ENCODE results near the gene ZNF772. TPM values are rescaled to one million over a fixed set of nuclear protein-coding genes. Genes with fewer than 3 reads are reported as not detected.
"Not testable (repeated sequence)": the region's sequence is repeated elsewhere in the genome, so short reads cannot be mapped to it uniquely, and the experiment has no call there.

Gene ZNF772
- total RNA-seq = 73.9 TPM

DNA sequence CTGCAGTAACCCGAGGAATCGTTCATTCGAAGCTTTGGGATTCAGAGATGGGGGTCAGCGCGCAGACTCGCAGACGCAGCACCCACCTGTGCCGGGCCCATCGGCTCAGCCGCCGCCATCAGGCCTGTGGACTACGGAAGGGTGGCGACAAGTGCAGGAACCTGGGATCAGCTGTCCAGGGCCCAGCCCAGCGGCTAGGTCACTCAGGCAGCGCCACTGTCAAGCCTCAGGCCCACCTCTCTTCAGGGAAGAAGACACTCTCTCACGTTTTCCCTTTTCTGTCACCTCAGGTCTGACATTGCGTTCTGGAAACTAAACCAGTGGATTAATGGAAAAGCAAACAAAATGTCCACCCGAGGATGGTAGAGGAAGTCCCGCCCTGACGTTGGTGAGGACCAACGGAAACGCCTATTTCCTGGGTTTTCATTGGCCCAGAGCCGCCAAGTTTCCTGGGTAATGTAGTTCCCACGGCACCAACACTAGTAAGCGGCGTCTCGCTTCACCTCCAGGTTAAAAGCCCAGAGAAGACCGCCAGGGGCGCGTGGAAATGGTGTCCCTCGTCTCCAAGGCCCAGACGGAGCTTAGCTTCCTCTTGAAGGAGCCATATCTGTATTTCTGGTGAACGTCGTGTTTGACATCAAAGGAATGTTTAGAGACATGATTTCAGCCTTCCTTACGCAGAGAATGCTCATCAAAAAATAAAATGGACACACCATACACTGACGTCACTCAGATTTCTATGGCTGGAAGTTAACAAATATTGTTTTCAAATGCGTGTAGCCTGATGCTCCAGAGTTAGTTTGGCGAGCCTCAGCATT is at the start of gene ZNF772:
Gene ZNF772, minus strand, starts transcription at position 376 of the 818 bp plus-strand sequence. Its CDS starts 257 bp downstream, at position 119.
- peak; percentile 90 for DNase-seq

DNA sequence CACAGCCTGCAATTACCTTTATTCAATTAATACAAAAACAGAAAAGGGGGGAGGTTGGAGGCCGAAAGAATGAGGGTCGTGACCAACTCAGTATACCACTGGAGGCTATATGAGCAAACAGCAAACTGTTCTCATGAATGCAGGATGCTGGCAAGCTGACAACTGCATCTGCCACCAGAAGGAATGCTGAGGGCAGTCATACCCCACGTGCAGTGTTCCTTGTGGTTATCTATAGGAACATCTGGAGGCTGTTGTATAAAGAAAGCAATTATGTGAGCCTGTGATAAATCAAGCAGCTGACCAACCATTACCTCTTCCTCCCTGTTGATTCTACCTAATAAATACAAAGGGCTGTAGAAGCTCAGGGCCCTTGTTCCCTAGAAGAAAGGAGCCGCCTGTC is 40.7 kb upstream of the ZNF772 start:
- not testable (repeated sequence) for DNase-seq

DNA sequence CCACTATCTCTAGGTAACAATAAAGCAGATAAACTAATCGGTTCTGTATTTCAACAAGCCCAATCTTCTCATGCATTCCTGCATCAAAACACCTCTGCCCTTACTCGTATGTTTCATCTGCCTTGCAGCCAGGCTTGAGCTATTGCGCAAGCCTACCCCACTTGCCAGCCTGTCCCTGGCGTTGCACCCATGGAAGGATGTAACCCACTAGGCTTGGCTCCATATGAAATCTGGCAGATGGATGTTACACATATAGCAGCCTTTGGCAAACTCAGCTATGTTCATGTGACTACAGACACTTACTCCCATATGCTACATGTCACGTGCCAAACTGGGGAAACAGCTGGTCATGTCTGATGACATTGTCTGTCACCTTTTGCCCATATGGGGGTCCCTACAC is 37.9 kb upstream of the ZNF772 start:
- no peak for DNase-seq

DNA sequence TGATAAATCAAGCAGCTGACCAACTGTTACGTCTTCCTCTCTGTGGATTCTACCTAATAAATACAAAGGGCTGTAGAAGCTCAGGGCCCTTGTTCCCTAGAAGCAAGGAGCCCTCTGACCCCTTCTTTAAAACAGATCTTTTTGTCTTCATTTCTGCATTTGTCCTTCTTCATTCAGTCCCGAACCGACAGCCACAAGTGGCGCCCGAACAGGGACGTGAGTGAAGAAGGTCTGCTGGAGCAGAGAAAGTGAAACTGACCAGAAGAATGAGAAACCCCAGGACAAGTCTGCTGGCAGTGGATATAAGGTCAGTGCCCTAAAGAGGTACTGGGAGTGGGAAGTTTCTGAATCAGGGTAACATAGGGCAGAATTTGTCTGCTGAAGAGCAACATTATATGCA is 35.5 kb upstream of the ZNF772 start:
- no peak for DNase-seq

DNA sequence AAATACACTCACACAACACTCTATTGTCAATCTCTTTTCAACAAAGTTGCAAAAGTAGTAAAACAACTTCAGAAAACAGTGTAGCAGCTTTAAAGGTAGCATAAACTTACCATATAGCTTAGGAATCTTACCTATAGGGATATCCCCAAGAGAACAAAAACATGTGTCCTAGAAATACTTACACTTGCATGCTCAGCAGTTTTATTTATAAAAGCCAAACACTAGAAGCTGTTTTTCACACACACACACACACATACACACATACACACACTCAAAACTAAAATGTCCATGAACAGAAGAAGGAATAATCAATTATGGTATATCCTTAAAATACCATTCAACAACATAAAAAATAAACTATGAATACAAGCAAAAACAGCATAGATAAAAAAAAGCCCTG is 34.1 kb upstream of the ZNF772 start:
- no peak for DNase-seq

DNA sequence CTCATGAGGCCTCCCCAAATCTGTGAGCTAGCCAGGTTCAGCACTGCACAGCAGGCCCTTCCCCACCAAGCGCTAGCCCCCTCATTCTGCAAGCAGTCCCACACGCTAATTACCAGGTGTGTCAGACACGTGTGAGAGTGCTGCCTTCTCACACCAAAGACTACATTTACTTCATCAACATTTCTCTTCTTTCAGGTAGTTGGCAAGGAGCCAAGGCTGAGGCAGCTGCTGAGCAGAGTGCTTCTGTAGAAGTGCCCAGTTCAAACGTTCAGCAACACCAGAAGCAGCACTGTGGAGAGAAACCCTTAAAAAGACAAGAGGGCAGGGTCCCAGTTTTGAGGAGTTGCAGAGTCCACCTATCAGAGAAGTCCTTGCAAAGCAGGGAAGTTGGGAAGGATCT is 28.8 kb upstream of the ZNF772 start:
- no peak for DNase-seq

DNA sequence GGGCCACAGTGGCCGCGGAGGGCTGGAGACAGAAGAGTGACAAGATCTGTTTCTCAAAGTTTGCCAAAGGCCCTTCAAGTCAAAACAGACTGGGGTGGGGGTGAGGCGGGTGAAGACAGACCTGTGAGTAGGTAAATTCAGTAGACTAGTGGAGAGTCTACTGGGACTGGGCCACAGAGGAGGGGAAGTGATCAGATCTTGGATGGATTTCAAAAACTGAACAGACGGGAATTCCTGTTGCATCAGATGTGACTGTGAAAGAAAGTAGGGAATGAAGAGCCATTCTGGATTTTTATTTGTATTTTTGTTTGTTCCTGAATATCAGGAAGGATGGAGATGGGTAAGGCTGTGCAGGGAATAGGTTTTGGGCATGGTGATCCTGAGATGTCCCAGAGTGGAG is 23.0 kb upstream of the ZNF772 start:
- not testable (repeated sequence) for DNase-seq

DNA sequence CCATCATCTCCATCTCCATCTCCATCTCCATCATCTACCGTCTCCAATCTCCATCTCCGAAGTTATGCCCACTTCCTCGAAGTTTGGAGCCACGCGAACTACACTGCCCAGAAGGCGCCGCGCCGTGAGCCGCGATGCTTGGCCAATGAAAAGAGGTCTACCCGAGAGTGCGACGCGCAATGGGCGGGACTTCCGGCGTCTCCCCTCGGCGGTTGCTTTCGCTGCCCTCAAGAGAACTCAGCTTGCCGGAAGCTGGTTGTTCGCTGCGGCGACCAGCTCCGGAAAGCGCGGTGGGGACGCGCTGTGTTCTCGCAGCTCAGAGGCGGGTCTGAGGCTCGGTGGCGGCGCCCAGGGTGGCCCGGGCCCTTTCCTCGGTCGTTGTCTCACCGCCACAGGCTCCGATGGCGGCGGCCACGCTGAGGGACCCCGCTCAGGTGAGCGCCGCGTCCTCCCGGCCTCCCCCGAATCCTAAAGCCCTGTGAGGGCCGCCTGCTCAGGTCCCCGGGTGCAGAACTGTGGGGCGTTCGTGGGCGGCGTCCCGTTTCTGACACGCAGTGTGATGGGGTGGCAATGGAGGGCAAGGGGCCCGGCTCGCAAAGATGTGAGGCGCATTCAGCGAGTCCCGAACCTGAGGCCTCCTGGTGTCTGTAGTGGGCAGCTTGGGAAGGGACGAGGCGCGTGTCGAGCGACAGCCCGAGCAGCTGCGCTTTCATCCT is 22.5 kb upstream of the ZNF772 start, which contains the start of gene ZNF773:
Gene ZNF773, plus strand, starts transcription at position 259 of the 716 bp plus-strand sequence. Its CDS starts 143 bp downstream, at position 402.
- DNase-seq = peak; percentile 73

DNA sequence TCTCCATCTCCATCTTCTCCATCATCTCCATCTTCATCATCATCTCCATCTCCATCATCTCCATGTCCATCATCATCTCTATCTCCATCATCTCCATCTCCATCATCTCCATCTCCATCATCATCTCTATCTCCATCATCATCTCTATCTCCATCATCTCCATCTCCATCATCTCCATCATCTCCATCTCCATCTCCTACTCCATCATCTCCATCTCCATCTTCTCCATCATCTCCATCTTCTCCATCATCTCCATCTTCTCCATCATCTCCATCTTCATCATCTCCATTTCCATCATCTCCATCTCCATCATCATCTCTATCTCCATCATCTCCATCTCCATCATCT is 21.9 kb upstream of the ZNF772 start:
- not testable (repeated sequence) for DNase-seq

DNA sequence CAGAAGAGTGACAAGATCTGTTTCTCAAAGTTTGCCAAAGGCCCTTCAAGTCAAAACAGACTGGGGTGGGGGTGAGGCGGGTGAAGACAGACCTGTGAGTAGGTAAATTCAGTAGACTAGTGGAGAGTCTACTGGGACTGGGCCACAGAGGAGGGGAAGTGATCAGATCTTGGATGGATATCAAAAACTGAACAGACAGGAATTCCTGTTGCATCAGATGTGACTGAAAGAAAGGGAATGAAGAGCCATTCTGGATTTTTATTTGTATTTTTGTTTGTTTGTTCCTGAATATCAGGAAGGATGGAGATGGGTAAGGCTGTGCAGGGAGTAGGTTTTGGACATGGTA is 10.9 kb upstream of the ZNF772 start:
- not testable (repeated sequence) for DNase-seq

DNA sequence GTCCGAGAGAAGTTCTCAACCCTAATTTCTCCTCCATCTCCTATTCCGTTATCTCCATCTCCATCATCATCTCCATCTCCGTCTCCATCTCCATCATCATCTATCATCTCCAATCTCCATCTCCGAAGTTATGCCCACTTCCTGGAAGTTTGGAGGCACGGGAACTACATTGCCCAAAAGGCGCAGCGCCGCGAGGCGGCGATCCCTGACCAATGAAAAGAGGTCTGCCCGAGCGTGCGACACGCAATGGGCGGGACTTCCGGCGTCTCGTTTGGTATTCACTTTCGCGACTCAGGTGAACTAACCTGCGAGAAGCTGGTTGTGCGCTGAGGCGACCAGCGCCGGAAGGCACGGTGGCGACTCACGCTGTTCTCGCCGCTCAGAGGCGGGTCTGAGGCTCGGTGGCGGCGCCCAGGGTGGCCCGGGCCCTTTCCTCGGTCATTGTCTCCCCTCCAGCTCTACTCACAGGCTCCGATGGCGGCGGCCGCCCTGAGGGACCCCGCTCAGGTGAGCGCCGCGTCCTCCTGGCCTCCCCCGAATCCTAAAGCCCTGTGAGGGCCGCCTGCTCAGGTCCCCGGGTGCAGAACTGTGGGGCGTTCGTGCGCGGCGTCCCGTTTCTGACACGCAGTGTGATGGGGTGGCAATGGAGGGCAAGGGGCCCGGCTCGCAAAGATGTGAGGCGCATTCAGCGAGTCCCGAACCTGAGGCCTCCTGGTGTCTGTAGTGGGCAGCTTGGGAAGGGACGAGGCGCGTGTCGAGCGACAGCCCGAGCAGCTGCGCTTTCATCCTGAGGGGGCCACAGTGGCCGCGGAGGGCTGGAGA is 10.3 kb upstream of the ZNF772 start, which contains the start of gene ZNF419:
Gene ZNF419, plus strand, starts transcription at position 274 of the 822 bp plus-strand sequence. Its CDS starts 201 bp downstream, at position 475.
- DNase-seq = peak; percentile 81

DNA sequence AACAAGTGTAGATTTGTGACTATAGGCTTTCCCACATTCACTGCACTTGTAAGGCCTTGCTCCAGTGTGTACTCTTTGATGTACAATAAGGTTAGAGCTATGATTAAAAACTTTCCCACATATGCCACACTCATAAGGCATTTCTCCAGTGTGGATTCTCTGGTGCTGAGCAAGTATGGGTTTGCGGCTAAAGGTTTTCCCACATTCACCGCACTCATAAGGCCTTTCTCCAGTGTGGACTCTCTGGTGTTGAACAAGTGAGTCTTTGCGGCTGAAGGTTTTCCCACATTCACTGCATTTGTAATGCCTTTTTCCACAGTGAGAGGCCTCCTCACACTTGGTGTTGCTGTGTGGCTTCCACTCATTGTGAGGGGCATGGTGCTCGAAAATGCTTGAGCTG is 3.7 kb downstream of the ZNF772 start:
- no peak for DNase-seq

DNA sequence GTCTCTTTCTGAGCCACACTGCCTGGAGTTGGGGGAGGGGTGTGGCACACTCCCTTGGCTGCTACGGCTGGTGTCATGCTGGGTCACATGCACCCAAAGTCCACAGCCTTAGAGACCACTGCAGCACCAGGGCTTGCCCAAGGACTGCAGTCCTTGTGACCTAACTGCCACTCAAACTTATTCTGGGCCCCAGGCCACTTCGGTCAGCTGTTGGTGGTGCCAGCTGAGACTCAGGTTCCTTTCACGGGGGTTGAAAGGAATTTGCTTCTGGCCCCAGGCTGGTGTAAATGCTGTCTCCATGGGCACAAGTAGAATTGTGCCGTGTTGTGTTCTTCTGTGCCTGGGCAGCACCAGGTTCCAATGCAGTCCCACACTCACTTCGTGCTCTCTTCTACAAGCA is 10.9 kb downstream of the ZNF772 start:
- no peak for DNase-seq

DNA sequence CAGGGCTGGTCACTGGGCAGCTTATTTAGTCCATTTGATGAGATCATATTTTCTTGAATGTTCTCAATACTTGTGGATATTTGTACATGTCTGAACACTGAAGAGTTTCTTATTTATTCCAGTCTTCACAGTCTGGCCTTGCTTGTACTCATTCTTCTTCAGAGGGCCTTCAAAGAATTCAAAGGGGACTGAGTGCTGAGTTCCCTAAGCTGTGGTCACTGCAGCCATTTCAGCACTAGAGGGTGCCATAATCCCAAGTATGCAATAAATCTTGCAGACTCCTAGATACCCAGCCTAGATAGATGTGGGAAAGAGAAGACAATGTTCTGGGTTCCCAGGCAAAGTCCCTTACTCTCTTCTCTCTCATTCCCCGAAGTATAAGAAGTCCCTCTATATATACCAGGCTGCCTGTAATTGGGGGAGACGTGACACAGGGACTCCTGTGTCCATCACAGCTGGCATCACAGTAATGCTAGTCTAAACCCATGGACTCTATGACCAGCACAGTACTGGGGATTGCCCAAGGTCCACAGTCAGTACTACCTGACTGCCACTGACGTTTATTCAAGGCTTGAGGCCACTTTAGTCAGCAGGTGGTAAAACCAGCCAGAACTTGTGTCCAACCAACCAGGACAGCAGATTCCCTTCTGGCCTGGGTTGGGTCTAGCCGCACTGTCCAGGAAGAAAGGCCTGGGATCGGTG is 11.5 kb downstream of the ZNF772 start:
- DNase-seq = no peak

DNA sequence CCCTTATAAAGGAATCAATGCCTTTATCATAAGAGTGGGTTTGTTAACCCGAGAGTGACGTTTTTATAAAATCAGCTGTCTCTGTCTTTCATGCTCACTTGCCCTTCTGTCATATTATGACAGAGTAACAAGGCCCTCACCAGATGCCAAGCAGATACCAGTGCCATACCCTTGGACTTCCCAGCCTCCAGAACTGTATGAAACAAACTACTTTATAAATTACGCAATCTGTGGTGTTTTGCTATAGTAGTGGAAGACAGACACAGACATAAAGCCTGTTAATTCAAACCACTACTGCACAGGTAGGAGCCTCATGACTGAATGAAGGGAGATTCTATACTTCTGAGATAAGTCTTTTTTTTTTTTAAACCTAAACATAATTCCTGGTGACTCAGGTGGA is 25.1 kb downstream of the ZNF772 start:
- no peak for DNase-seq

DNA sequence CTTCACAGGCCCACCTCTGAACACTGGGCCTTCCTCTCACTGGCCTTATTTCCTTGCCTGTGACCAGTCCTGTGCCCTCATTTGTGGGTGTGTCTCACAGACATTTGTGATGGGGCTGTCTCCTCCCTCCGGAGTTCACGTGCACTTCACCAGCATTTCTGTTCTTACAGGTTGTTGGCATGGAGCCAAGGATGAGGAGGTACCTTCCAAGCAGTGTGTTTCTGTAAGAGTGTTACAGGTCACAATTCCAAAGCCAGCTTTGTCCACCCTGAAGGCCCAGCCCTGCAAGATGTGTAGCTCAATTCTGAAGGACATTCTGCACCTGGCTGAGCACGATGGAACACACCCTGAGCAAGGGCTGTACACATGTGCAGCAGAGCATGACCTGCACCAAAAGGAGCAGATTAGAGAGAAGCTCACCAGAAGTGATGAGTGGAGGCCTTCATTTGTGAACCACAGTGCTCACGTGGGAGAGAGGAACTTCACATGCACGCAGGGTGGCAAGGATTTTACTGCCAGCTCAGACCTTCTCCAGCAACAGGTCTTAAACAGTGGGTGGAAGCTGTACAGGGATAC is 34.2 kb downstream of the ZNF772 start:
- no peak for DNase-seq

DNA sequence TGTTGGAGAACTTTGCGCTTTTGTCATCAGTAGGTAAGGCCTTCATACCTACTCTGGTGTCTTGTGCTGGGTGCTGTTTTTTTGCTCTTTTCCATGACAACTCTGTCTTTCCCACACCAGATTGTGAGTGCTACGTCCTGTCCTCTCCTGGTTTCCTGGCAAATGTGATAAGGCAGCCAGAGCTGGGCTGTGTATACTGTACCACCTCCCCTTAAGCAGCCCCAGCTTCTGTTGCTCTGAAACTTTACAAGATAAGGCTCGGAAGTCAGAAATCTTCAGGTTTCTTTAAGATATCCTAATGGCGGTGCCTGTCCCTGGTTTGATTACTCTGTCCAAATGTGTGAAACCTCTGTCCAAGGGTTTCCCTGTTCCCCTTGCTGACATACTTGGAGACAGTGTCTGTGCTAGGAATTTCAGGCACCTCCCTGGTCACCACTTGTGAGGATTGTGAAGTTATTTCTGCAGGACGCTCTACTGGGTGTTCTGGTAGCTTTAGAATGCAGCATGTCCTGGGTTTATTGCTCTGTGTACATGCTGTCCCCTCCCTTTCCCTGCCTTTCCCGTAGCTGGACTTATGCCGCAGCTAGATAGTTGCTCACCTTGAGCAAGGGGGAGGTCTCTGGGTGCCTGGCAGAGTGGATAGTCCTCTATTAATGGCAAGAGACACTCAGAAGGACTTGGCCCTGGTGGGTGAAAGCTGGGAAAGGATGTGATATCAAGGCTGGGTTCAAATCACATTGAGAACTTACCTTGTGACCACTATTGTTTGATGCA is 35.2 kb downstream of the ZNF772 start:
- DNase-seq = no peak

DNA sequence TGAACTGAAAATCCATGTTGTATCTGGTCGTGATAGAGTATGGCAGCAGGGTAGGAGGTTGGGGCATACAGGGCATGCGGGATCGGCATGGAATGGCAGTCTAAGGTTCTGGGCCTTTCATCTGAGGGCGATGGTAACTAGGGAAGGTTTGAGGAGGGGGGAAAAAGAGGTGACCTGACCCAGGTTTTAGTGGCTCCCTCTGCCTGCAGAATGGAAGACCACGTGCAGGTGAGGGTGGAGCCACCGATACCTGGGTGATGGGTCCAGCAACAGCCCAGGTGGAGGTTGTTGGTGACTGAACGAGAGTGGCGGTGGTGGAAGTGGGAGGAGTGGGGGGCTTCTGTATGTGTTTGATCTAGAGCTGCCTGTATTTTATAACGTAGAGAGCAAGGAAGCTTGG is 38.4 kb downstream of the ZNF772 start:
- no peak for DNase-seq

DNA sequence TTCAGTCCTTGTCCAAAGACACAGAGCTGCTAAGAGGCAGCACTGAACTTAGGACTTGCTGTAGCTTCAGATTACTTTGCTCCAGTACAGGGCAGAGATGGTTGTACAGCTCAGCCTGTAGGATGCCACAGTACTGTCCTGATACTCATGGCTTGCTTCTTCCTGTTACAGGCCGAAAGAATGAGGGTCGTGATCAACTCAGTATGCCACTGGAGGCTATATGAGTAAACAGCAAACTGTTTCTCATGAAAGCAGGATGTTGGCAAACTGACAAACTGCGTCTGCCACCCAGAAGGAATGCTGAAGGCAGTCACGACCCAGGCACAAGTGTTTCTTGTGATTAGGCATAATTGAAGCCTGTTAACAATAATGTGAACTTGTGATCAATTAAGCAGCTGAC is 39.4 kb downstream of the ZNF772 start:
- DNase-seq = no peak

DNA sequence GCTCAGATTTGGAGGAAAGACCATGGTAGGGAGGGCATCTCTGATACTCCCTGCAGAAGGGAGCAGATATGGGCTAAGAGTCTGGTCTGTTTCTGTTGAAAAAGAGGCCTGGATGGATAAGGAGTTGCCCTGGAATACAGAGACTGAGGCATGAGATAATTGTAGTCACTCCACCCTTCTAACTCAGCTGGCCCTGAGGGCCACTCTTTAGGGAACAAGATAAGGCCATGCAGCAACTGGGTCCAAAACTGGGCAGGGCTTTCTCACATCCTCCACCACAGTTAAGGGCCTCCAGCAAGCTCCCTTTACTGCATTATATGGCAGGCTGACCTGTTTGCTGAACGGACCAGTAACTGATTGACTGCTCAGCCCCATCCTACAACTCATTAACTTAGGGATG is 40.9 kb downstream of the ZNF772 start:
- DNase-seq = no peak
